Fibroblast of lung (primary cell): ENCODE measurements around the gene SLAMF9. TPM values are rescaled to one million over a fixed set of nuclear protein-coding genes. Genes with fewer than 3 reads are reported as not detected.

Experiments
- DNase-seq, 2 donors: peaks; one replicate each; pipeline versions ENCODE4 v3.0.0 to v3.0.0-alpha.2; 2010; ENCODE audit warnings: low read depth in 2 of 2
- H2AFZ ChIP-seq: 2 replicates; pipeline ENCODE4 v1.5.1; 2012; ENCODE audit warnings: low read length, control low read depth, inconsistent platforms
- H3K27ac ChIP-seq: 2 replicates; pipeline ENCODE4 v1.5.1; 2011; ENCODE audit warnings: low read length, control low read depth; ENCODE audit not compliant: insufficient read depth
- H3K27me3 ChIP-seq: 2 replicates; pipeline ENCODE4 v1.5.1; 2011; ENCODE audit warnings: mild to moderate bottlenecking, low read length; ENCODE audit not compliant: control insufficient read depth, insufficient read depth
- H3K36me3 ChIP-seq: 2 replicates; pipeline ENCODE4 v1.5.1; 2011; ENCODE audit warnings: low read length; ENCODE audit not compliant: control insufficient read depth, insufficient read depth
- H3K4me1 ChIP-seq: 2 replicates; pipeline ENCODE4 v1.5.1; 2011; ENCODE audit warnings: low read length; ENCODE audit not compliant: control insufficient read depth, insufficient read depth; ENCODE audit errors: extremely low read depth
- H3K4me2 ChIP-seq: 2 replicates; pipeline ENCODE4 v1.5.1; 2011; ENCODE audit warnings: low read length, control low read depth; ENCODE audit not compliant: insufficient read depth; ENCODE audit errors: extremely low read depth
- H3K4me3 ChIP-seq, 4 experiments: fragments of 200-600 bp in 1 of 4; sonication (generic) in 1 of 4; replicated peaks in 1 of 4; 2 replicates each; pipeline ENCODE4 v1.5.1; 2011 to 2016; ENCODE audit warnings: low read length in 4 of 4, low read depth in 3 of 4, mild to moderate bottlenecking in 3 of 4, control low read depth in 2 of 4, inconsistent platforms in 1 of 4, mixed read lengths in 1 of 4; ENCODE audit not compliant: insufficient read depth in 1 of 4; ENCODE audit errors: control extremely low read depth in 1 of 4
- H3K79me2 ChIP-seq: 2 replicates; pipeline ENCODE4 v1.5.1; 2012; ENCODE audit warnings: mild to moderate bottlenecking, low read length, inconsistent platforms; ENCODE audit not compliant: control insufficient read depth, insufficient read depth
- H3K9ac ChIP-seq: 2 replicates; pipeline ENCODE4 v1.5.1; 2011; ENCODE audit warnings: mild to moderate bottlenecking, low read length, control low read depth; ENCODE audit not compliant: insufficient read depth
- H3K9me3 ChIP-seq: 2 replicates; pipeline ENCODE4 v1.5.1; 2012; ENCODE audit warnings: low read depth, low read length; ENCODE audit not compliant: control insufficient read depth, insufficient read depth
- H4K20me1 ChIP-seq: 2 replicates; pipeline ENCODE4 v1.5.1; 2011; ENCODE audit warnings: low read length; ENCODE audit not compliant: control insufficient read depth, insufficient read depth; ENCODE audit errors: extremely low read depth
- EZH2 ChIP-seq: IDR thresholded peaks from 2 replicates; pipeline ENCODE4 v1.5.1; 2012; ENCODE audit warnings: low read length, control low read depth, mild to moderate bottlenecking; ENCODE audit errors: missing control alignments
- polyA plus RNA-seq, 2 donors: library from polyadenylated mRNA; depleted of rRNA in 1 of 2; stranded (reverse) in 1 of 2; unstranded in 1 of 2; fragments of >200 nt; gene quantifications; 2 replicates each; pipeline ENCODE4 v1.2.1, GENCODE V29; 2011 to 2012; ENCODE audit warnings: missing spikeins in 1 of 2
- total RNA-seq: library from RNA; depleted of rRNA; stranded (reverse); fragments of >200 nt; gene quantifications from 2 replicates; pipeline ENCODE4 v1.2.1, GENCODE V29; 2014
- TF ChIP-seq, protein P1 (sequence below), 2 donors: IDR thresholded peaks in 1 of 2; conservative IDR thresholded peaks in 1 of 2; 1 replicate in 1 of 2; 2 replicates in 1 of 2; pipeline ENCODE4 v1.5.1; 2011 to 2012; ENCODE audit warnings: low read length in 2 of 2, control low read depth in 1 of 2, inconsistent platforms in 1 of 2, low read depth in 1 of 2, mild to moderate bottlenecking in 1 of 2

Gene SLAMF9
- total and polyA plus RNA-seq, 2 donors (not counting 1 experiment from before 2014, with no cell fraction given), result not detected

DNA sequence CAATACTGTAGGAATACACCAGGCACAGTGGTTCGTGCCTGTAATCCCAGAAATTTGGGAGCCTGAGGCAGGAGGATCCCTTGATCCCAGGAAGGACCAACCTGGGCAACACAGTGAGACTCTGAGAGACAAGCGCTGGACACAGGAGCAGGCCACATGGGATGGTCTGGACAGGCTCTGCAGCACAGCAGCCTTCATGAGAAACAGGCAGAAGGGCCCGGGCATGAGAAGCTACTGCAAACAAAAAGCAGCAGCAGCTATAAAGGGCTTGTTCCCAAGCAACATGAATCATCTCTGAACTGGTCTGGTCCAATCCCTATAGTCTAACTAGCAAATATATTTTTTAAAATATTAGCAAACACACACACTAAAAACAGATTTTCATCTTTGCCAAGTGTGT, 35.5 kb upstream of the SLAMF9 start:
- no peaks in the 10 kb centered on the region for H3K4me1 ChIP-seq
- DNase-seq, result no peak
- H3K4me3 ChIP-seq, result no peak overlapping the region

DNA sequence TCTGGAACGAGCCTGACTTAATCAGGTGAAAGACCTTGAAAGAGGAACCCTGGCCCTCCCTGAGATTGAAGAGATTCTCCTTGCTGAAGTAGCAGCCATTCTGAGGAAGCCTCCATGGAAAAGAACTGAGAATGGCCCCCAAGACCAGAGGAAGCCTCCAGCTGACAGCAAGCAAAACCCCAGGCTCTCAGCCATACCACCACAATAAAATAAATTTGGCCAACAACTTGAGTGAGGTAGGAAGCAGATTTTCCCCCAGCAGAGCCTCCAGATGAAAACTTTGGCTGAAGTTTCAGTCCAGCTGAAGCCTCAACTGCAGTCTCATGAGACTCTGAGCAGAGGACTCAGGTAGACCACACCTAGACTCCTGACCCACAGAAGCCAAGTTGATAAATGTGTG, 34.0 kb upstream of the SLAMF9 start:
- H3K4me1 ChIP-seq, result no peaks in the 10 kb centered on the region
- H2AFZ ChIP-seq, result no peak overlapping the region
- no peak for TF ChIP-seq EZH2
- TF ChIP-seq, protein P1, sequence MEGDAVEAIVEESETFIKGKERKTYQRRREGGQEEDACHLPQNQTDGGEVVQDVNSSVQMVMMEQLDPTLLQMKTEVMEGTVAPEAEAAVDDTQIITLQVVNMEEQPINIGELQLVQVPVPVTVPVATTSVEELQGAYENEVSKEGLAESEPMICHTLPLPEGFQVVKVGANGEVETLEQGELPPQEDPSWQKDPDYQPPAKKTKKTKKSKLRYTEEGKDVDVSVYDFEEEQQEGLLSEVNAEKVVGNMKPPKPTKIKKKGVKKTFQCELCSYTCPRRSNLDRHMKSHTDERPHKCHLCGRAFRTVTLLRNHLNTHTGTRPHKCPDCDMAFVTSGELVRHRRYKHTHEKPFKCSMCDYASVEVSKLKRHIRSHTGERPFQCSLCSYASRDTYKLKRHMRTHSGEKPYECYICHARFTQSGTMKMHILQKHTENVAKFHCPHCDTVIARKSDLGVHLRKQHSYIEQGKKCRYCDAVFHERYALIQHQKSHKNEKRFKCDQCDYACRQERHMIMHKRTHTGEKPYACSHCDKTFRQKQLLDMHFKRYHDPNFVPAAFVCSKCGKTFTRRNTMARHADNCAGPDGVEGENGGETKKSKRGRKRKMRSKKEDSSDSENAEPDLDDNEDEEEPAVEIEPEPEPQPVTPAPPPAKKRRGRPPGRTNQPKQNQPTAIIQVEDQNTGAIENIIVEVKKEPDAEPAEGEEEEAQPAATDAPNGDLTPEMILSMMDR (conservative IDR thresholded peaks at IDR 0.05 in 1 of 2, IDR thresholded peaks at IDR 0.05 in 1 of 2; ENCODE audit: low read depth in 1 of 2, low read length in 2 of 2), result no peak
- no peak overlapping the region for H3K9ac ChIP-seq
- no peaks in the 10 kb centered on the region for H3K9me3 ChIP-seq
- H3K79me2 ChIP-seq, result no peaks in the 10 kb centered on the region
- no peaks in the 10 kb centered on the region for H3K36me3 ChIP-seq
- peaks cover 3% of the 10 kb centered on the region for H3K27me3 ChIP-seq
- no peak overlapping the region for H3K4me3 ChIP-seq
- no peak overlapping the region for H3K4me2 ChIP-seq
- H3K27ac ChIP-seq, result no peak overlapping the region
- no peak for DNase-seq
- no peaks in the 10 kb centered on the region for H4K20me1 ChIP-seq

More for the DNA sequence above, 35.5 kb upstream of the SLAMF9 start:
- Histone ChIP-seq H3K79me2 (no peaks in the 10 kb centered on the region), H3K4me2 (no peak overlapping the region), H3K9me3 (no peaks in the 10 kb centered on the region), H2AFZ (no peak overlapping the region), H4K20me1 (no peaks in the 10 kb centered on the region), H3K36me3 (no peaks in the 10 kb centered on the region), H3K27me3 (no peaks in the 10 kb centered on the region), H3K27ac (no peak overlapping the region), H3K9ac (no peak overlapping the region)
- no peak for TF ChIP-seq EZH2
- TF ChIP-seq, protein P1 (conservative IDR thresholded peaks at IDR 0.05 in 1 of 2, IDR thresholded peaks at IDR 0.05 in 1 of 2; ENCODE audit: low read depth in 1 of 2, low read length in 2 of 2), result no peak

DNA sequence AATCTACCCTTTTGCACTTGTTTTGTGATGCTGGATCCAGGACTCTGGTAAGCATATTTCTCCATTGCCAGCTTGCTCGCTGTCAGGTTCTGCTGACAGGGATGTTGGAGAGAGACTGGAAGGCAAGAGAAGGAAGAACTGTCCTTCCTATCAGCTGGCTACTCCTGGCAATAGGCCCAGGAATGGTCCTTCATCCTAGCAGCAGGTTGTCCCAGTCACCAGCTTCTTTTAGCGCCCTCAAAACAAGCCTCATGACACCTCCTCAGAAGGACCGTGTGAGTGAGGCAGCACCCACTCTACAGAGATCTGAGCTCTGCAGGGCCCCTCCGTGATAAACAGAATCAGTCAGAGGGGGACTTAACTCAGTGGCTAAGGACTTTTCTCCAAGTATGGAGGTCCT, 33.1 kb upstream of the SLAMF9 start:
- H3K4me2 ChIP-seq, result no peak overlapping the region
- peaks cover 3% of the 10 kb centered on the region for H3K27me3 ChIP-seq
- H3K9ac ChIP-seq, result no peak overlapping the region
- H2AFZ ChIP-seq, result no peak overlapping the region
- DNase-seq, result no peak
- no peaks in the 10 kb centered on the region for H3K4me1 ChIP-seq
- TF ChIP-seq, protein P1 (conservative IDR thresholded peaks at IDR 0.05 in 1 of 2, IDR thresholded peaks at IDR 0.05 in 1 of 2; ENCODE audit: low read depth in 1 of 2, low read length in 2 of 2), result no peak
- TF ChIP-seq EZH2, result no peak
- H3K27ac ChIP-seq, result no peak overlapping the region
- no peaks in the 10 kb centered on the region for H3K79me2 ChIP-seq
- H4K20me1 ChIP-seq, result no peaks in the 10 kb centered on the region
- H3K4me3 ChIP-seq, result no peak overlapping the region
- H3K36me3 ChIP-seq, result no peaks in the 10 kb centered on the region
- no peaks in the 10 kb centered on the region for H3K9me3 ChIP-seq
